ENCODE measurements around the gene EYS. TPM values are rescaled to one million over a fixed set of nuclear protein-coding genes. Genes with fewer than 3 reads are reported as not detected.

Gene EYS
- total RNA-seq, 2 experiments from 2014 or later, result not detected

DNA sequence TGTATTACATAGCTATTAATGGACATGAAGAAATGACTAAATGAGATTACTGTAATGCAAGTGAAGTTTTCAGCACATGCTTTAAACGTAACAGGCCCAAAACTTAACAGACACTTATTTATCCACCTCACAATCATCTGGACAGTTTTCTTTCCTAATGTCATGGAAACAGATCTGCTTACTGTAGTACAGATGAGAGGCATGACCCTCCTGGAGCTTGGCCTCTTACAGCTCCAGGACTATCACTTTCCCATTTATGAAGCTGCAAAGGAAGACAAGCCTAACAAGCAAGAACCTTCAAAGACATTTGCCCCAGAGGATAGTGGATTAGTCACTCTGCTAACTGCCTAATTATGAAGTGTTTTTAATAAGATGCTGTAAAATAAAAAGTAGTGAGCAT lies 1652.2 kb downstream of the EYS start:
- Histone ChIP-seq H3K36me3 (ENCODE audit: insufficient read depth, low read length) (no peaks in the 10 kb centered on the region), H3K27me3 (ENCODE audit: control insufficient read depth in 1 of 2, insufficient read depth in 2 of 2, low read length in 2 of 2) (no peaks in the 10 kb centered on the region), H3K4me3 (ENCODE audit: low read length) (no peak overlapping the region), H3K9me3 (ENCODE audit: control insufficient read depth in 1 of 2, insufficient read depth in 1 of 2, low read length in 2 of 2) (no peaks in the 10 kb centered on the region), H3K4me1 (ENCODE audit: insufficient read depth, low read length) (no peaks in the 10 kb centered on the region), H3K27ac (ENCODE audit: low read depth in 1 of 2, low read length in 2 of 2) (no peak overlapping the region)
- peaks cover 3% of the 10 kb centered on the region for H3K9me3 Mint-ChIP-seq
- ChIA-PET POLR2A (no interaction called here), CTCF (no interaction called here)
- H3K27ac Mint-ChIP-seq, result no peak overlapping the region
- ATAC-seq (ENCODE audit: poor library complexity) (no peak), DNase-seq (no peak)
- H3K4me1 Mint-ChIP-seq (ENCODE audit: low read depth), result no peaks in the 10 kb centered on the region
- H3K27me3 Mint-ChIP-seq, result no peaks in the 10 kb centered on the region
- TF ChIP-seq, protein P1, sequence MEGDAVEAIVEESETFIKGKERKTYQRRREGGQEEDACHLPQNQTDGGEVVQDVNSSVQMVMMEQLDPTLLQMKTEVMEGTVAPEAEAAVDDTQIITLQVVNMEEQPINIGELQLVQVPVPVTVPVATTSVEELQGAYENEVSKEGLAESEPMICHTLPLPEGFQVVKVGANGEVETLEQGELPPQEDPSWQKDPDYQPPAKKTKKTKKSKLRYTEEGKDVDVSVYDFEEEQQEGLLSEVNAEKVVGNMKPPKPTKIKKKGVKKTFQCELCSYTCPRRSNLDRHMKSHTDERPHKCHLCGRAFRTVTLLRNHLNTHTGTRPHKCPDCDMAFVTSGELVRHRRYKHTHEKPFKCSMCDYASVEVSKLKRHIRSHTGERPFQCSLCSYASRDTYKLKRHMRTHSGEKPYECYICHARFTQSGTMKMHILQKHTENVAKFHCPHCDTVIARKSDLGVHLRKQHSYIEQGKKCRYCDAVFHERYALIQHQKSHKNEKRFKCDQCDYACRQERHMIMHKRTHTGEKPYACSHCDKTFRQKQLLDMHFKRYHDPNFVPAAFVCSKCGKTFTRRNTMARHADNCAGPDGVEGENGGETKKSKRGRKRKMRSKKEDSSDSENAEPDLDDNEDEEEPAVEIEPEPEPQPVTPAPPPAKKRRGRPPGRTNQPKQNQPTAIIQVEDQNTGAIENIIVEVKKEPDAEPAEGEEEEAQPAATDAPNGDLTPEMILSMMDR (IDR thresholded peaks at IDR 0.05), result no peak
- intact Hi-C loops (cut with DNase I, micrococcal nuclease), result no loop called here
- no peak overlapping the region for H3K4me3 Mint-ChIP-seq
- no peaks in the 10 kb centered on the region for H3K36me3 Mint-ChIP-seq (ENCODE audit: low read depth)

DNA sequence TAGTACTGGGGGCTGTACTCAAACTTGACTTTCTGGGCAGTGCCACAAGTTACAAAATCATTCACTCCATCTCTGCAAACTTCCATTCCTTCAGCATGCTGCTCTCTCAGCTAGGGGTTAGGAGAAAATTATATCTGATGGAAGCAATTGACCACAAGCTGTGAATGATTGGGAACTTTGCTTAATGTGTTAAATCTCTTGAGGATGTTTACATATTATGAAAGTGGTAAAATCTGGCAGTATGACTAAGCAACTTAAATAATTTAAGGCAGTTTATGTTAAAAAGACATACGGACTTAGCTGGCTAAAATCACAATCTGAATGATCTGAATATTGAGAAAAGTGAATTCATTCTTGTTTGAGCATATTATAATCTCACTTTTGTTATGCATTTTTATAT lies 1656.4 kb downstream of the EYS start:
- CTCF ChIA-PET, result no interaction called here

DNA sequence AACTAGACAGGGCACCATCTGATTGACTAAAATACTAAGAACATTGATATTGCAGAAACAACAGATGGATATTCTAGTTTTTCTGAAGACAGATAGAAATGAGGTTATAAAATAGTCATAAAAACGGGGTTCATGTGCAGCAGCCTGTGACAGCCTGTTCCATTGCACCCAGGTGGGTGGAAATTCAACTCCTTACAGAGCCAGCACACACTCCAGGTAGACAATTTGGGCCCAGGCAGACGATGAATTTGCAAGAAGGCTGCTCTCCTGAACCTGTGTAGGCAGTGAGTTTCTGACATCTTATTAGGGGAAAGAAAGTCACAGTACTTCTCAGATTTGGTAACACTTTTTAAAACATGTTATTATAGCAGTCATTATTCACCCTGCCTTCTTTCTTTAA lies 1657.3 kb downstream of the EYS start:
- DNase-seq, result no peak
- no peaks in the 10 kb centered on the region for H3K27me3 ChIP-seq (ENCODE audit: control insufficient read depth in 1 of 2, insufficient read depth in 2 of 2, low read length in 2 of 2)
- Mint-ChIP-seq H3K36me3 (ENCODE audit: low read depth) (no peaks in the 10 kb centered on the region), H3K9me3 (peaks cover 3% of the 10 kb centered on the region), H3K4me3 (no peak overlapping the region), H3K4me1 (ENCODE audit: low read depth) (no peaks in the 10 kb centered on the region), H3K27ac (no peak overlapping the region), H3K27me3 (no peaks in the 10 kb centered on the region)
- no peak overlapping the region for H3K27ac ChIP-seq (ENCODE audit: low read depth in 1 of 2, low read length in 2 of 2)
- H3K9me3 ChIP-seq (ENCODE audit: control insufficient read depth in 1 of 2, insufficient read depth in 1 of 2, low read length in 2 of 2), result no peaks in the 10 kb centered on the region
- no peaks in the 10 kb centered on the region for H3K36me3 ChIP-seq (ENCODE audit: insufficient read depth, low read length)
- intact Hi-C loops (cut with DNase I, micrococcal nuclease), result no loop called here
- H3K4me3 ChIP-seq (ENCODE audit: low read length), result no peak overlapping the region
- no peaks in the 10 kb centered on the region for H3K4me1 ChIP-seq (ENCODE audit: insufficient read depth, low read length)
- CTCF ChIA-PET, result no interaction called here
- TF ChIP-seq, protein P1 (IDR thresholded peaks at IDR 0.05), result no peak
- POLR2A ChIA-PET, result no interaction called here
- no peak for ATAC-seq (ENCODE audit: poor library complexity)

More for the DNA sequence above, 1656.4 kb downstream of the EYS start:
- Histone ChIP-seq H3K4me1 (ENCODE audit: insufficient read depth, low read length) (no peaks in the 10 kb centered on the region), H3K27me3 (ENCODE audit: control insufficient read depth in 1 of 2, insufficient read depth in 2 of 2, low read length in 2 of 2) (no peaks in the 10 kb centered on the region), H3K27ac (ENCODE audit: low read depth in 1 of 2, low read length in 2 of 2) (no peak overlapping the region), H3K36me3 (ENCODE audit: insufficient read depth, low read length) (no peaks in the 10 kb centered on the region), H3K9me3 (ENCODE audit: control insufficient read depth in 1 of 2, insufficient read depth in 1 of 2, low read length in 2 of 2) (no peaks in the 10 kb centered on the region), H3K4me3 (ENCODE audit: low read length) (no peak overlapping the region)
- H3K9me3 Mint-ChIP-seq, result peaks cover 3% of the 10 kb centered on the region
- no peak overlapping the region for H3K27ac Mint-ChIP-seq
- POLR2A ChIA-PET, result no interaction called here
- H3K27me3 Mint-ChIP-seq, result no peaks in the 10 kb centered on the region
- ATAC-seq (ENCODE audit: poor library complexity) (no peak), DNase-seq (no peak)
- H3K4me1 Mint-ChIP-seq (ENCODE audit: low read depth), result no peaks in the 10 kb centered on the region
- no peaks in the 10 kb centered on the region for H3K36me3 Mint-ChIP-seq (ENCODE audit: low read depth)
- no peak overlapping the region for H3K4me3 Mint-ChIP-seq
- TF ChIP-seq, protein P1 (IDR thresholded peaks at IDR 0.05), result no peak
- intact Hi-C loops (cut with DNase I, micrococcal nuclease), result no loop called here
